Esophagus muscularis mucosa (tissue), 4 donors: ENCODE measurements around the gene ODAD4.

Experiments used
- CTCF ChIP-seq, 3 experiments: fragments of 200-600 bp in 2 of 3; fragments of 450-650 bp in 1 of 3; sonication (generic) in 2 of 3; IDR thresholded peaks; one replicate each; pipeline ENCODE4 v1.5.1; 2017 to 2019; ENCODE audit warnings: antibody characterized with exemption in 3 of 3, mild to moderate bottlenecking in 2 of 3, moderate library complexity in 1 of 3
- EP300 ChIP-seq: sonication (generic); formaldehyde crosslinking; IDR thresholded peaks from one replicate; pipeline ENCODE4 v1.6.1; 2017; ENCODE audit warnings: antibody characterized with exemption
- POLR2A ChIP-seq: fragments of 450-650 bp; IDR thresholded peaks from one replicate; pipeline ENCODE4 v1.6.1; 2017; ENCODE audit warnings: antibody characterized with exemption, moderate library complexity, mild to moderate bottlenecking, low read depth
- POLR2AphosphoS5 ChIP-seq, 2 donors: sonication (generic); formaldehyde crosslinking; IDR thresholded peaks; one replicate each; pipeline ENCODE4 v1.6.1; 2017; ENCODE audit warnings: antibody characterized with exemption in 2 of 2

GRCh38 chr17:41942626-41943373 lies 12.4 kb downstream of the ODAD4 start:
- TF ChIP-seq CTCF (IDR thresholded peaks at IDR 0.05) (no peak), POLR2AphosphoS5 (IDR thresholded peaks at IDR 0.05) (no peak), EP300 (no peak), POLR2A (no peak)
